Caco-2 (cell line): ENCODE measurements around the gene TMEM117. TPM values are rescaled to one million over a fixed set of nuclear protein-coding genes. Genes with fewer than 3 reads are reported as not detected.
"Not testable (repeated sequence)": the region's sequence is repeated elsewhere in the genome, so short reads cannot be mapped to it uniquely, and the experiment has no call there.

Experiments used
- BruUV-seq: library from RNA; stranded (reverse); fragments of 400-500 nt; replicated peaks from 2 replicates; lab custom pipeline; 2021; lab: Mats Ljungman, UMichigan
- CTCF ChIA-PET: fragments of 300-600 bp; sonication (Branson Sonifier 250); formaldehyde crosslinking; loops from one replicate; lab custom pipeline; 2022; ENCODE audit warnings: antibody characterized with exemption; lab: Charles Lee
- POLR2A ChIA-PET: fragments of 300-600 bp; sonication (Branson Sonifier 250); formaldehyde crosslinking; loops from one replicate; lab custom pipeline; 2022; ENCODE audit warnings: antibody characterized with exemption; lab: Charles Lee
- DNase-seq, 2 experiments: peaks; one replicate each; pipeline versions ENCODE4 v3.0.0 to v3.0.0-alpha.2; 2020 to 2022
- H3K27me3 ChIP-seq: replicated peaks from 2 replicates; pipeline ENCODE4 v1.6.0; 2011; ENCODE audit warnings: low read length; ENCODE audit not compliant: control insufficient read depth, insufficient read depth
- H3K36me3 ChIP-seq: 2 replicates; pipeline ENCODE4 v1.5.1; 2011; ENCODE audit warnings: low read length; ENCODE audit not compliant: control insufficient read depth, insufficient read depth
- H3K4me1 ChIP-seq: fragments of 250-450 bp; sonication (Bioruptor Pico); 2 replicates; pipeline ENCODE4 v1.5.1; 2020; ENCODE audit warnings: mild to moderate bottlenecking
- H3K4me3 ChIP-seq: 2 replicates; pipeline ENCODE4 v1.5.1; 2011; ENCODE audit warnings: low read depth, mild to moderate bottlenecking, control low read depth, low read length
- H3K9me3 ChIP-seq: fragments of 250-450 bp; sonication (Bioruptor Pico); 2 replicates; pipeline ENCODE4 v1.5.1; 2020; ENCODE audit warnings: mild to moderate bottlenecking, moderate library complexity
- H3K27ac Mint-ChIP-seq: one replicate; pipeline ENCODE4 v1.8.0; 2022; ENCODE audit warnings: mixed read lengths; ENCODE audit not compliant: unreplicated experiment
- H3K27me3 Mint-ChIP-seq: one replicate; pipeline ENCODE4 v1.8.0; 2022; ENCODE audit warnings: mixed read lengths; ENCODE audit not compliant: insufficient read depth, unreplicated experiment
- H3K36me3 Mint-ChIP-seq: one replicate; pipeline ENCODE4 v1.8.0; 2022; ENCODE audit warnings: mild to moderate bottlenecking, mixed read lengths; ENCODE audit not compliant: insufficient read depth, unreplicated experiment
- H3K4me1 Mint-ChIP-seq: one replicate; pipeline ENCODE4 v1.8.0; 2022; ENCODE audit warnings: low read depth, mixed read lengths; ENCODE audit not compliant: unreplicated experiment
- H3K4me3 Mint-ChIP-seq: one replicate; pipeline ENCODE4 v1.8.0; 2022; ENCODE audit warnings: mild to moderate bottlenecking, moderate library complexity, mixed read lengths; ENCODE audit not compliant: unreplicated experiment
- H3K9me3 Mint-ChIP-seq: one replicate; pipeline ENCODE4 v1.8.0; 2022; ENCODE audit warnings: mixed read lengths; ENCODE audit not compliant: unreplicated experiment
- intact Hi-C: fragments of 100-400 bp; cut with micrococcal nuclease; formaldehyde crosslinking; loops from one replicate; pipeline ENCODE4 v1.10.0; 2022; ENCODE audit not compliant: unreplicated experiment
- total RNA-seq: library from RNA; stranded (reverse); gene quantifications from 2 replicates; pipeline ENCODE4 v1.2.3, GENCODE V29; 2022
- TF ChIP-seq, protein P1 (sequence below), 2 experiments: fragments of 200-600 bp in 1 of 2; IDR thresholded peaks; 1 replicate in 1 of 2; 2 replicates in 1 of 2; pipeline versions ENCODE4 v1.5.1 to v1.8.0; 2011 to 2022; ENCODE audit warnings: antibody characterized with exemption in 1 of 2, control low read depth in 1 of 2, inconsistent platforms in 1 of 2, low read depth in 1 of 2, low read length in 1 of 2, mild to moderate bottlenecking in 1 of 2, moderate library complexity in 1 of 2; ENCODE audit not compliant: insufficient read depth in 1 of 2, severe bottlenecking in 1 of 2, unreplicated experiment in 1 of 2

Gene TMEM117
- total RNA-seq, 1 experiment from 2014 or later, result 34.1 TPM

DNA sequence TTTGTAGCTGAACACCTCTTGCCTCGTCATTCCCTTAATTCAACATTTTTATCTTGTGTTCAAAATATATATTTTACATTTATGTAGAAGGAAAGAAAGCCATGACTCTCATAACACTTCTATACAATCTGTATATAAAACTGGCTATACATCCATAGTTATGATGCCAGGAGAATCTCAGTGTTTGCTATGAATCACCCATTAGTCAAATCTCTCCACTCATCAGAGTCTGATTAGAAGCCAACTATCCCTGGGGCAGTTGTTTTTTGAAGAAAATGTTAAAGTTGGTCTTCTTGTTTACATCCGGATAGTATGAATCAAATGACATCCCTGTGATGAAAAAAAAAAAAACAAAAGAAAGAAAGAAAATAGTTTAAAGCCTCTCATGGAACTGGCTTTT lies 536.4 kb downstream of the TMEM117 start:
- H3K27me3 ChIP-seq, result no peaks in the 10 kb centered on the region
- Mint-ChIP-seq H3K27ac (no peak overlapping the region), H3K27me3 (no peaks in the 10 kb centered on the region), H3K4me1 (peaks cover 27% of the 10 kb centered on the region), H3K4me3 (no peak overlapping the region), H3K36me3 (no peaks in the 10 kb centered on the region), H3K9me3 (no peaks in the 10 kb centered on the region)
- no peak overlapping the region for H3K4me3 ChIP-seq
- CTCF ChIA-PET, result interaction anchor here (0.5 kb wide), 1 partner anchor 520 kb away, joined by 9 read pairs; no protein-coding TSS in a partner anchor
- intact Hi-C loops, result no loop called here
- H3K4me1 ChIP-seq, result no peaks in the 10 kb centered on the region; the same call in none of the 2 replicates
- H3K9me3 ChIP-seq, result no peaks in the 10 kb centered on the region
- no peak for DNase-seq
- H3K36me3 ChIP-seq, result no peaks in the 10 kb centered on the region
- POLR2A ChIA-PET, result no interaction called here
- TF ChIP-seq, protein P1, sequence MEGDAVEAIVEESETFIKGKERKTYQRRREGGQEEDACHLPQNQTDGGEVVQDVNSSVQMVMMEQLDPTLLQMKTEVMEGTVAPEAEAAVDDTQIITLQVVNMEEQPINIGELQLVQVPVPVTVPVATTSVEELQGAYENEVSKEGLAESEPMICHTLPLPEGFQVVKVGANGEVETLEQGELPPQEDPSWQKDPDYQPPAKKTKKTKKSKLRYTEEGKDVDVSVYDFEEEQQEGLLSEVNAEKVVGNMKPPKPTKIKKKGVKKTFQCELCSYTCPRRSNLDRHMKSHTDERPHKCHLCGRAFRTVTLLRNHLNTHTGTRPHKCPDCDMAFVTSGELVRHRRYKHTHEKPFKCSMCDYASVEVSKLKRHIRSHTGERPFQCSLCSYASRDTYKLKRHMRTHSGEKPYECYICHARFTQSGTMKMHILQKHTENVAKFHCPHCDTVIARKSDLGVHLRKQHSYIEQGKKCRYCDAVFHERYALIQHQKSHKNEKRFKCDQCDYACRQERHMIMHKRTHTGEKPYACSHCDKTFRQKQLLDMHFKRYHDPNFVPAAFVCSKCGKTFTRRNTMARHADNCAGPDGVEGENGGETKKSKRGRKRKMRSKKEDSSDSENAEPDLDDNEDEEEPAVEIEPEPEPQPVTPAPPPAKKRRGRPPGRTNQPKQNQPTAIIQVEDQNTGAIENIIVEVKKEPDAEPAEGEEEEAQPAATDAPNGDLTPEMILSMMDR (IDR thresholded peaks at IDR 0.05; ENCODE audit: insufficient read depth in 1 of 2, low read depth in 1 of 2, low read length in 1 of 2, severe bottlenecking in 1 of 2, unreplicated experiment in 1 of 2), result no peak
- BruUV-seq, result no TSS peak

DNA sequence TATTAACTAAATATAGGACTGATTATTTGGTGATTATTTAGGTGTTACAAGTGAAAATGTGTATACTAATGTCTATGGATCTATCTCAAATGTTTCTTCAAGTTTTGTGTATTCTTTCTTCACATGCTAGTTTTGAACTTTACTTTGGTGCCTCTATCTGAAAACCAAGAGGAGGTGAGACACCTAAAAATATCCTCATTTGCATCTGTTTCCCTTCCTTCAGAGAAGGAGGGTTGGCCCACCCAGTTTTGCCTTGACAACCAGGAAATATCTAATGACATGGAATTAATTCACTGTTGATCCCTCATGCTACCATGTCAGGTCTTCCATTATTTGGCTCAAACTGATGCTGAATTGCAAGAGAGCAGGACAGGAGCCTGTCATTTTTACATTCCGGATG lies 539.8 kb downstream of the TMEM117 start:
- TF ChIP-seq, protein P1 (IDR thresholded peaks at IDR 0.05; ENCODE audit: insufficient read depth in 1 of 2, low read depth in 1 of 2, low read length in 1 of 2, severe bottlenecking in 1 of 2, unreplicated experiment in 1 of 2), result no peak
- CTCF ChIA-PET, result no interaction called here
- Mint-ChIP-seq H3K36me3 (no peaks in the 10 kb centered on the region), H3K4me1 (no peaks in the 10 kb centered on the region), H3K4me3 (no peak overlapping the region), H3K9me3 (no peaks in the 10 kb centered on the region), H3K27me3 (no peaks in the 10 kb centered on the region), H3K27ac (no peak overlapping the region)
- Histone ChIP-seq H3K4me3 (no peak overlapping the region), H3K4me1 (no peaks in the 10 kb centered on the region), H3K9me3 (no peaks in the 10 kb centered on the region), H3K27me3 (no peaks in the 10 kb centered on the region), H3K36me3 (no peaks in the 10 kb centered on the region)
- POLR2A ChIA-PET, result no interaction called here
- no TSS peak for BruUV-seq
- no peak for DNase-seq
- intact Hi-C loops, result no loop called here

DNA sequence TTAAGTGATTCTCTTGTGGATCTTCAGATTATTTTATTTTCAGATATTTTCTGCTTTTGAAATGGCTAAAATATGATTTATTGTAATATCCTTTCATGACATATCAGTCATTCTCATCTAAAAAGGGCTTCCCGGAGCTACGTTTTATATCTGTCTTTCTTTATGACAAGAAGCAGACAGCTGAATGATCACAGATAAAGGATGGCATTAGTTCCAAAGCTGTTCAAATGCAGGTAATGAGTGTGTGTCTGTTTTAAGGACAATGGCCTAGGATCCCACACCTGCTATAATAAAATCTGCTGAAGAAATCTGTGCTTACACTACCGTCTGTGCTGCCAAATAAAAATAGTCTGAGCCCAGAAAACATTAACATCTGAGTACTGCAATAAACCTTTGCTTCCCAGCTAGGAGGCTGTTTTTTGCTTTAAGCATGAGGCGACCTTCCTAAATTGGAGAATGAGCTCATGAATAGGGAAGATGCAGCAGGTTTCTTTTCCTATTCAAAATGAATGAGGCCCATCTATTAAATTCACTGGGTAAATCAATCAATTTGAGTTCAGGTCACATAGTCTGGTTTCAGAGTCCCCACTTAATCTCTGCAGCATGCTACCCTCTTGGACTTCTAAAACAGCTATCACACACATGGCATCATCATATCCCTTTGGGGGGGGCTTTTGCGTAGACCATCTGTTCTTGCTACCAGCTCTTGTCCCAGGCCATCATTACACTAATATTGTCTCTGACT lies 541.7 kb downstream of the TMEM117 start:
- H3K9me3 ChIP-seq, result no peaks in the 10 kb centered on the region
- intact Hi-C loops, result no loop called here
- Mint-ChIP-seq H3K9me3 (no peaks in the 10 kb centered on the region), H3K27ac (no peak overlapping the region), H3K27me3 (no peaks in the 10 kb centered on the region), H3K4me3 (no peak overlapping the region), H3K4me1 (no peaks in the 10 kb centered on the region), H3K36me3 (no peaks in the 10 kb centered on the region)
- ChIA-PET POLR2A (no interaction called here), CTCF (no interaction called here)
- H3K27me3 ChIP-seq, result no peaks in the 10 kb centered on the region
- H3K4me1 ChIP-seq, result no peaks in the 10 kb centered on the region
- TF ChIP-seq, protein P1 (IDR thresholded peaks at IDR 0.05; ENCODE audit: insufficient read depth in 1 of 2, low read depth in 1 of 2, low read length in 1 of 2, severe bottlenecking in 1 of 2, unreplicated experiment in 1 of 2), result no peak
- no peak overlapping the region for H3K4me3 ChIP-seq
- DNase-seq, result no peak
- BruUV-seq, result no TSS peak
- H3K36me3 ChIP-seq, result no peaks in the 10 kb centered on the region

DNA sequence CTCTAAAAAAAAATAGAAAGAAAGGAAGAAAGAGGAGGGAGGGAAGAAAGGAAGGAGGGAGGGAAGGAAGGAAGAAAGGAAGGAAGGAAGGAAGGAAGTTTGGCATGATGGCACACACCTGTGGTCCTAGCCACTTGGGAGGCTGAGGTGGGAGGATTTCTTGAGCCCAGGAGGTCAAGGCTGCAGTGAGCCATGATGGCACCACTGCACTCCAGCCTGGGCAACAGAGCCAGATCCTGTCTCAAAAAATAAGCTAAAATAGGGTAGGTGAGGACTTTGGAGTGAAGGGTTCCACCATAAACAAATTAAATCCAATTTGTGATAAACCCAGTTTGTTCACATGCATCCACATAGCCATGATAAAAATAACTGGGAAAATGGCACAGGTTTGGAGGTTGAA lies 543.2 kb downstream of the TMEM117 start:
- DNase-seq, H3K36me3 Mint-ChIP-seq, H3K4me1 ChIP-seq, BruUV-seq, H3K27ac Mint-ChIP-seq, H3K27me3 Mint-ChIP-seq, H3K9me3 ChIP-seq, H3K9me3 Mint-ChIP-seq, H3K36me3 ChIP-seq, intact Hi-C loops, H3K4me3 ChIP-seq, H3K4me1 Mint-ChIP-seq, POLR2A ChIA-PET, H3K27me3 ChIP-seq, H3K4me3 Mint-ChIP-seq: not testable (repeated sequence)
- CTCF ChIA-PET, result interaction anchor here (0.6 kb wide), 1 partner anchor 494 kb away, joined by 3 read pairs; no protein-coding TSS in a partner anchor
